ENCODE measurements around the gene DAZ3.
"Not testable (repeated sequence)": the region's sequence is repeated elsewhere in the genome, so short reads cannot be mapped to it uniquely, and the experiment has no call there.

DAZ3 gene

DNA sequence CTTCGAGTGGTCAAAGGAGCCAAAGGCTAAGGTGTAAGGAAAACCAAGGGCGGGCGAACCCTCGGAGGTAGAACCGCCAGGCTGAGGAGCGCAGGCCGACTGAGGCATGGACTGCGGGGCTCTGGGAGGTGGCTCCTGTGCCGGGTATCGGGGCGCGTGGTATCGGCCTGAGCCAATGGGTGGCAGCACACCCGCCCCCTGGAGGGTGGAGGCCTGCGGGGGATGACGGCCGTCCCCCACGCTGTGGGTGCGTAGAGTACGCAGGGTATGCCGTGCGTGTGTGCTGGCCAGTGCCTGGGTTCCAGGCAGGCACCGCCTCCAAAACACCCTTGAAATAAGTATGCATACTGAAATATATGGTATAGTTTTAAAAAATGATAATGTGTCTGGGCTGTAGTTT, at the start of gene DAZ3:
DAZ3 (minus strand) TSS at position 101 of the 400 bp plus-strand sequence. CDS start 208 bp downstream, outside the sequence.
- not testable (repeated sequence) for DNase-seq (ENCODE audit: extremely low spot score, insufficient read length, low read depth); FAIRE-seq

DNA sequence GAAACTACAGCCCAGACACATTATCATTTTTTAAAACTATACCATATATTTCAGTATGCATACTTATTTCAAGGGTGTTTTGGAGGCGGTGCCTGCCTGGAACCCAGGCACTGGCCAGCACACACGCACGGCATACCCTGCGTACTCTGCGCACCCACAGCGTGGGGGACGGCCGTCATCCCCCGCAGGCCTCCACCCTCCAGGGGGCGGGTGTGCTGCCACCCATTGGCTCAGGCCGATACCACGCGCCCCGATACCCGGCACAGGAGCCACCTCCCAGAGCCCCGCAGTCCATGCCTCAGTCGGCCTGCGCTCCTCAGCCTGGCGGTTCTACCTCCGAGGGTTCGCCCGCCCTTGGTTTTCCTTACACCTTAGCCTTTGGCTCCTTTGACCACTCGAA, 20.4 kb upstream of the DAZ3 start, which contains the start of gene DAZ4:
DAZ4 (plus strand) TSS at position 301 of the 400 bp plus-strand sequence. CDS start 208 bp downstream, outside the sequence.
- not testable (repeated sequence) for DNase-seq (ENCODE audit: extremely low spot score, insufficient read length, low read depth); FAIRE-seq

- FAIRE-seq = not testable (repeated sequence)
Observed at GRCh38 chrY:24825069-24825468, 11.9 kb upstream of the DAZ3 start.

GRCh38 chrY:24824184-24824879, 11.1 kb upstream of the DAZ3 start:
- DNase-seq (ENCODE audit: extremely low spot score, insufficient read length, low read depth); FAIRE-seq: not testable (repeated sequence)

More at GRCh38 chrY:24825069-24825468, 11.9 kb upstream of the DAZ3 start:
- not testable (repeated sequence) for DNase-seq (ENCODE audit: extremely low spot score, insufficient read length, low read depth)

DNA sequence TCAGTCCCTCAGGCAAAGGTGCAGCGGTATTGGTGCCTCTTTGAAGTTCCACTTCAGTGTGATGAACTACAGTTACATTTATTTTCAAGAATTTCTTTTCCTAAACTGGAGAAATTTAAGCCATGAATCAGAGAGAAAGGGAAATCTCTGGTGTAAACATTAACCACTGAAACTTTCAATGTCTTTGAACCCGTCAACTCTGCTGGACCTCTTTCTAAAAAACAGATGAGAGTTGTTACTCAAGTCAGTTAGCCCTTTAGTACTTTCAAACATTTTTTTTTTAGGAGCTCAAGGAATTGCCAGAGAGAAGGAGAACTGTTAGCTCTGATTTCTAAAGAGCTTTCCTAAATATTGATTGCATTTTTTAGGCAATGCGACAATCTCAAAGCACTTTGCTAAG, 8.6 kb upstream of the DAZ3 start:
- not testable (repeated sequence) for FAIRE-seq

More for the DNA sequence above, 8.6 kb upstream of the DAZ3 start:
- not testable (repeated sequence) for DNase-seq (ENCODE audit: extremely low spot score, insufficient read length, low read depth)
